NCI-H524 treated with DMSO at 0.1 percent for 48 hours (cell line): ENCODE data around the gene KLK12.

Experiments used
- DNase-seq: peaks from one replicate; lab custom pipeline; 2025; lab: John Stamatoyannopoulos, UW

The KLK12 gene, protein sequence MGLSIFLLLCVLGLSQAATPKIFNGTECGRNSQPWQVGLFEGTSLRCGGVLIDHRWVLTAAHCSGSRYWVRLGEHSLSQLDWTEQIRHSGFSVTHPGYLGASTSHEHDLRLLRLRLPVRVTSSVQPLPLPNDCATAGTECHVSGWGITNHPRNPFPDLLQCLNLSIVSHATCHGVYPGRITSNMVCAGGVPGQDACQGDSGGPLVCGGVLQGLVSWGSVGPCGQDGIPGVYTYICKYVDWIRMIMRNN

DNA sequence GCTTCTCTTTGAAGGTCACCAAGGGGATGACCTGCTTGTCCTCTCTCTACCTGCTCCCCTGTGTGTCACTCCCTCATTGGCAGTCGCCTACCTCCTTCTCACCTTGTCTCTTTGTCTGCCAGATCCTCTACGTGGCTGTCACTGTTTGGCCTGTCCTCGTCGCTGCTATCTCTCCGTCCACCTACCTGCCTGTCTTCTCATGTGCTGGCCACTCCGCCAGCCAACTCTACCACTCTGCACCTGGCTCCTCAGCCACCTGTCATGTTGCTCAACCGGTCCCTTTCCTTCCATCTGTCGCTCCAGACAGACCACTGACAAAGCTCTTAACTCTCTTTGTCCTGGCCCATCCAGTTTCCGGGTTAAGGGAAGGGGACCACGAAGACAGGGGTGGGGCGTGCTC lies at the start of gene KLK12:
TSS of gene KLK12 (minus strand) at position 299 of the 400 bp plus-strand sequence. CDS start 381 bp downstream, outside the sequence.
- DNase-seq, result no peak

DNA sequence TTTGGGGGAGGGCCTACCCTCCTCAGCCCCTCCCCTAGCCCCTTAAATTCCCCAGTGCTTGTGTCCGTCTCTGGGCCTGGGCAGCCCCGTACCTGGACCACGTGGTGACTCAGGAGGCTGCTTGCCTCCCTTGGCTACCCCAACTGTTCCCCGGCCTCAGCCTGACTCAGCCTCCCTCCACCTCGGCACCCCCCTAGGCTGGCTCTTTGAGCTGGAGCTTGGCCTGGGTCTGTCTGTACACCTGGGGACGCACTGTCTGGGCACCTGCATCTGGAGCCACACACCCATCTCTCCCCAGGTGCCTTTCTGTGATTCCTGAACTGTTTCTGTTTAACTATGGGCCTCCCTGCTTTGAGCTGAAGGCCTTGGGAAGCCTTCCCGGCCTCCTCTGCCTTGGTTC lies 49.7 kb upstream of the KLK12 start:
- no peak for DNase-seq

DNA sequence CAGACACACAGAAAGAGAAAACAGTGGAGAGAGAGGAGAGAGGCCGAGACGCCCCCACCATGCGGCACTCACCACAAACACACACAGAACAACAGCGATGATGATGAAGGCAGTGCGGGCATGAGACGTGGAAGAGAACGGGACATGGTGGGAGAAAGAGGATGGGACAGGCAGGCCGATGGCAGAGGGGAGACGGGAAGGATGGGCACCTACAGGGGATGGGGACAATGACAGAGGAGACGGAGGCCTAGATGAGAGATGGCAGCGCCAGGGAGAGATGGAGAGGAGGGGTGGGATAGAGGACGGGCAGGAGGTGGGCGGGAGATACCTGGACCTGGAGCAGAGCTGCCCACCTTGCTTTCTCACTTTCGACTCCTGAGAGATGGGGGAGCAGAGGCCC lies 49.0 kb upstream of the KLK12 start:
- DNase-seq, result no peak

DNA sequence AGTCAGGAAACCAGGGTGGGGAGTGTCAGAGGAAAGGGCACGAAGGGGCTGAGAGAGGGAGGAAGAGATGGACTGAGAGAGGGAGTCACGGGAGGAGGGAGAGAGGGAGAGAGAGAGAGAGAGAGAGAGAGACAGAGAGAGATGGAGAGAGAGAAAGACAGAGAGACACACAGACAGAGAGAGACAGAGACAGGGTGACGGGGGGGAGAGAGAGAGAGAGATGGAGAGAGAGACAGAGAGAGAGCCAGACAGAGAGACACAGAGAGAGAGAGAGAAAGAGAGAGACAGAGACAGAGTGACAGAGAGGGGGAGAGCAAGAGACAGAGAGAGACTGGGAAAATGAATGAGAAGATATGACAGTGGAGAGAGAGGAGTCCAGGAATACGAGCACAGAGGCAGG lies 48.4 kb upstream of the KLK12 start:
- no peak for DNase-seq

DNA sequence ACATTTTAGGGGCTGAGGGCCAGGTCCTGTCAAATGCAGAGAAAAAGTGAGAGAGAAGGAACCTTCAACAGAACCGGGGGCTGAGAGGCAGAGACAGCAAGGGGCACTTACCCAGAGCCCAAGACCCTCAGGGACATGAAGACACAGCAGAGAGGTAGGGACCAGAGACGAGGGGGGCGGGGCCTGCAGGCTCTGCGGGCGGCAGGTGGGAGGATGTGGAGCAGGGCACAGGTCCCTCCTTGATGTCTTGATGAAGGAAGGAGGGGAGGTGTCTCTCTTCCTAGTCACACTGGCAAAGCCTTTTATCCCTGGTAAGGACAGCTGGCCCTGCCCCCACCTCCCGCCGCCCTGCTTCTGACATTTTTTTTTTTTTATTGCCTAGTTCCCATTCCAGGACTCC lies 47.8 kb upstream of the KLK12 start, which contains the start of gene KLK14:
TSS of gene KLK14 (minus strand) at position 277 of the 400 bp plus-strand sequence. CDS start at position 4, 273 bp downstream.
- DNase-seq, result no peak

DNA sequence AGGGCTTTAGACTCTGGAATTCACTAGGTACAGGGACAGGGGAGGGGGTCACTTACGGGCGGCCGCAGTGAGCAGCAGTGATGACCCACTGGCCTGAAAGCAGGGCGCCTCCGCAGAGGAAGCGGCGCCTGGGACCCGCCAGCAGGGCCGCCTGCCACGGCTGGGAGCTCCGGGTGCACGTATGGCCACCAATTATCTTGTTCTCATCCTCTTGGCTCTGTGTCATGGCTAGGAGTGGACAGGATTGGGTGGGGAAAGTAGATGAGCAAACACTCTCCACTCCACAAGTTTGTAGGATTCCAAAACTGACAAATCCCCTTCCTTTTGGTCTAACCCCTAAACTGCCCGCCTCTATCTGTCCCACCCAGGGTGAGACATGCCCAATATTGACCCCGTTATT lies 46.7 kb upstream of the KLK12 start:
- DNase-seq, result no peak

DNA sequence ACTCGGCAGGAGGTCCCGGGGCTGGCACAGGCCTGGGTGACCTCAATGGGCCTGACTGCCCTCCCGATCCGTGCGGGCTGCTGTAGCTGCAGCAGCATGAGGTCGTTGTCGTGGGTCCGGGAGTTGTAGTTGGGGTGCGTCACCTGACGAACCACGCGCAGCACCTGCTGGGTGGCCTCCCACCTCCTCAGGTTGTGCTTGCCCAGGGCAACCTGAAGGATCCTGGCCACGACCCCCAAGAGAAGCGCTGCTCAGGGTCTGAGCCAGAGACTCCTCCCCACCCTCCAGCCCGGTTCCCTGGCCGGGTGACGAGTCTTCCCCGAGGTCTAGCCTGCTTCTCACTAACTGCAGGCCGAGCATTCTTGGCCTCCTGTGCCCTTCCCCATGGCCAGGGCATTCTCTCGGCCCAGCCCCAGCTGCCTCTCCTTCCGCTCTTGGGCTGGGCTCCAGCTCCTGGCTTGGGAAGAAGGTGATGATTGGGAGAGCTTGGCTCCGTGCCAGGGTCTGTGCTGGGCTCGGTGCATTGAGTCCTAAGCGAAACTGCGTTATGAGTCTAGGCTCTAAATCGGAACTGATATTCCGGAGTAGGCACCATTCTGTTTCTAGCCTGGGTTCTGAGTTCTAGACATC lies 44.8 kb upstream of the KLK12 start:
- DNase-seq, result no peak

DNA sequence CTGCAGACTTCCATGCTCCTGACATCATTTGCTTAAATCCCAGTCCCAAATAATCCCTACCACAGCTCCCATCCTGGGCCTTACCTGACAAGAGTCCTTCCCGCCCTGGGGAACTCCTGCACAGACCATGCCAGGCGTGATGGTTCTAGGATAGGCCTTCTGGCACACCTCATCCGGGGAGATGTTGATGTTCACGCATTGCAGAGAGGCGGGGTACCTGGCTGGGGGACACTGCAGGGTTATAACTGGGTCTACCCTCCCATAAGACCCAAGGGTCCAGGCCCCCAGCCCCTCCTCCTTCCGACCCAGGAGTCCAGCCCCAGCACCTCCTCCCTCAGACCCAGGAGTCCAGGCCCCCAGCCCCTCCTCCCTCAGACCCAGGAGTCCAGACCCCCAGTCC lies 43.9 kb upstream of the KLK12 start:
- DNase-seq, result no peak

DNA sequence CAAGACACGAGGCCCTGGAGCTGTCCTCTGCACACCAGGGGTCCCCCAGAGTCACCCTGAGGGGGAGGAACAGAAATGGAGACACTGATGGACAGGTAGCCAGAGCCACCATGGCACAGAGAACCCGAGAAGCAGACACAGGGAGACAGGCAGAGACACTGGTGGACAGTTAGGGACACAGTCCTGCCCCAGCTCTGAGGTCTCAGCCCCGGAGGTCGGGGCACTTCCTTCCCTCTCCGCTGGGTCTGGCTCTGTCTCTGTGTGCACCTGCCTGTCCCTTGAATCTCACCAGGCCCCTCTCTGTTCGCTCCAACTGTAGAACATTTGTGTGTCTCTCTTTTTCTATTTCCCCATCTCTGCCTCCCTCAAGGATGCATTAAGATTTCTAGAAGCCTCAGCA lies 43.3 kb upstream of the KLK12 start:
- no peak for DNase-seq

DNA sequence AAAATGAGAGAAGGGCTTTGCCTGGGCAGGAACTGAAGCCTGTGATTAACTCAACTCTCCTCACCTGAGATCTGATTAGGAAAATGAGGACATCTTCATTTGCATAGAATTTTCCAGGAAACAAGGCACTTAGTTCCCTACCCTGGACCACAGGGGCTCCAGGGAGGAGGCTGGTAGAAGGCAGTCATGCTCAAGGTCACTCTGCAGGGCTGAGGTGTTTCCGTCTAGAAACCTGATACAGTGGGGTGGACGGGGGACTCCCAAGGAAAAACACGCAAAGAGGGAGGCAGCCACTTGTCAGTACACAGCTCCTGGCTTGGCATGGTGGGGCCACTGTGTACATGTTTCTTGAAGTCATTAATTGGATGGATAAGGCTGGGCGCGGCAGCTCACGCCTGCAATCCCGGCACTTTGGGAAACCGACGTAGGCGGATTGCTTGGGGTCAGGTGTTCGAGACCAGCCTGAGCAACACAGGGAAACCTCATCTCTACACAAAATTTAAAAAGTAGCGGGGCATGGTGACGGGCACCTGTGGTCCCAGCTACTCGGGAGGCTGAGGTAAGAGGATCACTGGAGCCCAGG lies 41.9 kb upstream of the KLK12 start:
- no peak for DNase-seq

DNA sequence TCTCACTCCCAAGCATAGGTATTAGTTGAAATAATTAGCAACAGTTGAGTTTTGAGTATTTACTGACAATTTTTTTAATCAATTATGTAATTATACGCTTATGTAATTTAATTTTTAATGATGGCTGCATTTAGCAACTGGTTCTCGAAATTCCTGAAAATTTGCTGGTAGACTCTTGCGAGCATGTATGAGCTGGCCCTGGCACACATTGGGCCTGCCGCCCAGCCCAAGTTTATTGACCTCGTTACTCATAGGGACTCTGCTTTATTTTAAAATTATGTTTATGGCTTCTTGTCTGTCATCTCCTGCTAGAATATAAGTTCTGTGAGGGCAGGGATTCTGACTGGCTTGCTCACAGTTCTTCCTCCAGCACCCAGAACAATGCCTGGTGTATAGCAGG lies 41.2 kb upstream of the KLK12 start:
- DNase-seq, result no peak

DNA sequence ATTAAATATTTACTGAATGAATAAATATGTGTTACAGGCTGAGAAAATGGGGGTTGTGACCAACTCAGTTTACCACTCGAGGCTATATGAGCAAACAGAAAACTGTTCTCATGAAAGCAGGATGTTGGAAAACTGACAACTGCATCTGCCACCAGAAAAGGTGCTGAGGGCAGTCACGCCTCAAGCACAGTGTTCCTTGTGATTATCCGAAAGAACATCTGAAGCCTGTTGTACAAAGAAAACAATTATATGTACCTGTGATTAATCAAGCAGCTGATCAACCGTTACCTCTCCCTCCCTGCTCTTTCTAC lies 36.2 kb upstream of the KLK12 start:
- no peak for DNase-seq

DNA sequence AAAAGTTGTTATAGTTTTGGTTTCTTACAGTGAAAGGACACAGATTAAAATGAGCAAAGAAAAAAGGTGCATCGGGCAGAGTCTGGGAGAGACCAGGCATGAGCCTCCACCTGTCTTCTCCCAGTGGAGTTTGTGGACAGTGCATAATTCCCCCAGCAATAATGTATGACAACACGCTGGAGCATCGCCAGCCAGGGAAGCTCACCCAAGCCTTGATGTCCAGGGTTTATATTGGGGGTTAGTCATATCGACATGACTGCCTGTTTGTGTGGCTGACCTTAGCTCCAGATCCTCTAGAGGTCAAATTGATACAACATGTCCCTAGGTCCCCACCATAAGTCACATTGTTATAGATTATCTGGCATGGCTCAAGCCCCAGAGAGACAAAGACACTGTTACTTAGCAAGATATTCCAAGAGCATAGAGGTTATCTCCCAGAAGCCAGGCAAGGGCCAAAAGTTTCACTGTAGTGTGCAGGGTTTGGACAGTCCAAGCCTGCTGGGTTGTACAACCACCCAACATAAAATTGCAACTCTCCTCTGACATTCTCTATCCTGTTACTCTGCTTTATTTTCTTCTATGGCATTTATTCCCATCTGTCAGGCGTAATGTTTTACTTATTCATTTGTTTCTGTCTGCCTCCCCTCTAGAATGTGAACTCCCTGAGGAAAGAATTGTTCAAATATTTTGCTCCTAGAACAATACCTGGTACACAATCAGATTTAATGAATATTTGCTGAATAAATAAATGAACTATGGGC lies 35.7 kb upstream of the KLK12 start:
- DNase-seq, result no peak

DNA sequence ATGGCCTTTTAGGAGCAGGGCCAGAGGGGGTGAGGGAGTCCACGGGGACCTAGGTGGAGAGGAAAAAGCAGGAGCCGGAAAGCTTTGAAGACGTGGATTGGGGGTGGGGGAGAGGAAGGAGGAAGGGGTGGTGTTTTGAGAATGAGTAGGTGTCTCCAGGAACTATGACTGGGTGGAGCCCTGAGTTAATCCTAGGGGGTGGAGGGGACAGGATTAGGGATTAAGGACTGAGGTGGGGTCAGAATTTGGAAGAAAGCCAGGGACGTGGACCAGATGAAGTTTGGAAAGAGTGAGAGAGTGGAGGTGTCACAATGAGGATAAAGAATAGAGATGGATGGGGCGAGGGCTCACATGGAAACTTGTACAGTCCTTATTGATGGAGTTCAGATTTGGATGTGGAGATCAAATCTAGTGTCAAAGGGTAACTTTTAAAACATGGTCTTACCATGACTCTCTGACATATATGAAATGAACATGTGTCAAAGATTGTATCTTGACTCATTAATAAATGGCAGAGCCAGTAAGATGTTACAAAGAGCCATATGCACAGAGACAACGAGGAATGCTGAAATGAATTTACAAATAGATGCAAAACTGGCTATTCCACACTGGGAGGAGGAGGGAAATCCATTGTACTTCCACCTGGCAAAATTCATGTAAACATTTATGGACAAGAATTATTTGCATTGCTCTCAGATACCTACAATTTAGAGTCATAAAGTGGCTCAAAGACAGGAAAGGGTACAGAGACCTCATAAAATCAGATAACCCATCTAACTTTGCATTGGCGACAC lies 31.8 kb upstream of the KLK12 start:
- DNase-seq, result no peak

DNA sequence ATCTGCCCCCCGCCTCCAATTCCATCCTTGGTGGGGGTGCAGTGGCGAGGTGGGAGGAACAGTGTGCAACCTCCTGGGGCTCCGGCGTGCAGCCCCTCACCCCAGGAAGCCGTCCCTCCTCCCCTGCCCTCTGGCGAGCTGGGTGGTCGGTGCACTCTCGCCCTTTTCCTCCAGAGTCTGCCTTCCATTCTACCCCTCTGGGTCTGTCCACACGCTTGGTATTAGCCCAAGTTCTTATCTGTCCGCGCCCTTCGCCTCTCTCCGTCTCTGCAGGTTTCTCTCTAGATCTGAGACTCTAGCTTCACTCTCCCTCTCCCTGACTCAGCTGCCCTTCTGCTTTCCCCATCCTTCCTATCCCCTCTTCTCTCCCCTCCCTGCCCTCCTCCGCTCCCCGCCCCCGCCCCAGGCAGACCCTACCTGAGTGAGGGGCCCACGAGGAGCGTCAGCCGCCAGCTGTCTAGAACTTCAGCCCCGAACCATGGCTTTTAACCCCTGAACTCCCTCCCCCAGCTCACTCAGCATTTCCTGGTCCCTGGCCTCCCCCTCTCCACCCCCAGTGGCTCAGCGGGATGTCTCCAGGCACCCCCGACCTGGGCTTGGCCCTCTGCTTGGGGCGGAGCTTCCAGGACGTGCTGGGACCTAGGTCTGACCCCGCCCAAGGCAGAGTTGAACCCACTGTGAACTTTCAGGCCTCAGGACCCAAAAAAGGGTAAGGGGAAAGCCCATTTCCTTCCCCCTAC lies 30.6 kb upstream of the KLK12 start:
- DNase-seq, result no peak

DNA sequence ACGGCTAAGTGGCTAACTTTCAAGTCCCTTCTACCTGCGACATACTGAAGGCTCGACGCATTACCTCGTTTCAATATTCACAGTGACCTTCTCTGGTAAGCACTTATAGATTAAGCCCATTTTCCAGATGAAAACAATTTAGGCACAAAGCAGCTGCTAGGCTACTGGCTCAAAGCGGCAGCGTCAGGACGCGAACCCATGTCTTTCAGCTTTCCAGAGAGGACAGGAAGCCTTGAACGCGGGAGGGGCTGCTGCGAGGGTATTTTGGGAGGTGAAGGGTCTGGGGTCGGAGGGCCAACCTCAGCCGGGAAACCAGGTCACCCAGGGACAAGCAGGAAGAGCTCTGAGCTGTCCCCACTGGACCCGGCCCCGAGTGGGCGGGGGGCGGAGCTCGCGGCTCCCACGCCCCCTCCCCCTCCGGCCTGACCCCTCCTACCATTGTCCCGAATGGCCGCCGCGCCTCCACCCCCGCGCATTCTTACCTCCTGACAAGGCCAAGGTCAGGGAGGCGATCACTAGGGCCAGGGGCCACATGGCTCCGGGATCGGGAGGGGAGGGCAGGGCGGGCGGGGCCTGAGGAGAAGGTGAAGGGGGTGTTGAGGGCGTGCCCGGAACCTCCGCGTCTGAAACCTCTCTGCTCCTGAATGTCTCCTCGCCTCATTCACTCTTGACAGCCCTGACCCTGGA lies 29.9 kb upstream of the KLK12 start, which contains the start of gene KLK13:
TSS of gene KLK13 (minus strand) at position 559 of the 687 bp plus-strand sequence. CDS start at position 534, 25 bp downstream.
- no peak for DNase-seq

DNA sequence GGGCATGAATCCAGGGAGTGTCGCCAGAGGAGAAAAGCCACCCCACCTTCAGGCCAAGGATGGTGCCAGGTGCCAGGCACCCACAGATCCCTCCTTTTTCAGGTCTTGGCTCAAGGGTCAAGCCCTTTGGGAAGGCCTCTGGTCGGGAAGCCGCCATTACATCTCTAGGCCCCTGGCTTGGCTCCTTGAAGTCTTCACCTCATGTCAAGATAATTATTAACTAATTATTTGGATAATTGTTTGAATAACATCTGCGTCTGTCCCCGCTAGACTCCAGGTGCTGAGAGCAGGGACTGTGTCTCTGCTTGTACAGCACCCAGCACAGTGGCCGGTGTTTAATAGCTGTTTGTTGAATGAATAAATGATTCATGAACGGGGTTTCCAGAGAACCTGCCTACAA lies 28.9 kb upstream of the KLK12 start:
- no peak for DNase-seq

DNA sequence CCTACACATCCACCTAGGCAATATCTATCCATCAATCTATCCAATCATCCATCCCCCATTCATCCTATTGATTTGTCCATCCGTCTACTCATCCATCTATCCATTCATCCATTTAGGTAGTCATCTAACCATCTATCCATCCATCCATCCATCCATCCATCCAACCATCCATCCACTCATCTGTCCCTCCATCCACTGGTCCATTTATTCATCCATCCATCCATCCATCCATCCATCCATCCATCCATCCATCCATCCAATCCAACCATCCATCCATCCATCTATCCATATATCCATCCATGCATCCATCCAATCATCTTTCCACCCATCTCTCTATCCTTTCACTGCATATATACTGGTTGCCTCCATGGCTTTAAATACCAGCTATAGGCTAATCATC lies 26.2 kb upstream of the KLK12 start:
- no peak for DNase-seq

DNA sequence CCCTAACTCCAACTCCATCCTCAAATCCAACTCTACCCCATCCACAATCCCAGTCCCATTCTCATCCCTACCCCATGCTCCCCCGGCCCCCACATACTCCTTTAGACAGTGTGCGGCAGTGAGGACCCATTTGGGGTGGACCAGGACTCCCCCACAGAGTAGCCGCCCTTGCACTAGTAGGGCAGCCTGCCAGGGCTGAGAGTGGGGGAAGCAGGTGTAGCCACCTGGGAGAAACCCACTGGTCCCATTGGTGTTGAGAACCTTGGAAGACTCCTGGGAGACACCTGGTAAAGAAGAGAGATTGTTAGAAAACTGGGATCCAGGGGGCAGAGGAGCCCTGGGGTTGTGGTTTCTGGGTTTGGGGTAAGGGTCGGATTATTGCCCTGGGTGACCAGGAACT lies 25.5 kb upstream of the KLK12 start:
- no peak for DNase-seq

DNA sequence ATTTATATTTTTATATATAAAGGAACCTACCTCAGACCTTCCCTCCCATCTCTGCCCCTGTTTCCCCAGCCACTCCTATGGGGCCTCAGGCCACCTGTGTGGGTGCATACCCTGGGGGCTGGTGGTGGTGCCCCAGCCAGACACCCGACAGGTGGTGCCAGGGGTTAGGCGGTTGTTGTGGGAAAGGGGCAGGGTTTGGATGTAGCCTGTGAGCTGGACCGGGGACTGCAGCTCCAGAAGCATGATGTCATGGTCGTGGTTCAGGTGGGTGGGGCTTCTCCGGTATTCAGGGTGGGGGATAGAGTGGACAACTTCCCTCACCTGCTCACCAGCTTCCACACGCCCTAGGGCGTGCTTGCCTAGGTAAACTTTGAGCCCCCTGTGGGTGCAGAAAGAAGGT lies 24.9 kb upstream of the KLK12 start:
- DNase-seq, result no peak

DNA sequence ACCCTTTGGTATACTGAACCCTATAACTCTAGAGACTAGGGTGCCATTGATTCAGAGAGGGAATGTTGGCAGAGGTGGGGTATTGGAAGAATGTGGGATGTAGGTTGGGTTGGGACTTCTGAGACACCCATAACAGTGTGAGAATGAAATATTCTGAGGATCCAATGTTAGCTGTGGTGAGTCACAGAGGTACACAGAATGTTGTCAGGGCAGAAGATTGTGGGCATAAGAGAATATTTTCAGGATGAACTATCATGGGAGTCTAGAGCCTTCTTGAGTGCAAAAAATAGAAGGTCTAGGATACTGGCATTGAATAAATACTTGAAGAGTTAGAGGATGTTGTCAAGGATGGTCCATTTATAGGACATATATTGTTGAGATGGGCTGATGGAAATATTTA lies 21.1 kb upstream of the KLK12 start:
- no peak for DNase-seq
